Lung (tissue), 16 donors: ENCODE data around the gene ASAP3. TPM values are rescaled to one million over a fixed set of nuclear protein-coding genes. Genes with fewer than 3 reads are reported as not detected.

ENCODE experiments used
- ATAC-seq: fragments of 200-7000 bp; cut with Tn5 transposase; one replicate; pipeline ENCODE4 v1.9.1; 2020; ENCODE audit warnings: moderate number of reproducible peaks; ENCODE audit not compliant: insufficient read depth, low FRiP score
- DNase-seq, 3 donors: peaks; one replicate each; pipeline ENCODE4 v3.0.0-alpha.2; 2013 to 2017
- H3K27ac ChIP-seq, 2 donors: one replicate each; pipeline ENCODE4 v1.5.1; 2013; ENCODE audit warnings: mild to moderate bottlenecking in 2 of 2, moderate library complexity in 2 of 2, control low read depth in 1 of 2, inconsistent platforms in 1 of 2, low read depth in 1 of 2, low read length in 1 of 2
- H3K27me3 ChIP-seq, 3 donors: one replicate each; pipeline ENCODE4 v1.5.1; 2013; ENCODE audit warnings: low read length in 2 of 3; ENCODE audit not compliant: control insufficient read depth in 3 of 3, insufficient read depth in 3 of 3
- H3K36me3 ChIP-seq, 4 donors: one replicate each; pipeline ENCODE4 v1.5.1; 2013; ENCODE audit warnings: low read length in 4 of 4, mild to moderate bottlenecking in 1 of 4, moderate library complexity in 1 of 4; ENCODE audit not compliant: control insufficient read depth in 4 of 4, insufficient read depth in 4 of 4
- H3K4me1 ChIP-seq, 5 donors: one replicate each; pipeline ENCODE4 v1.5.1; 2013; ENCODE audit warnings: low read length in 5 of 5, mild to moderate bottlenecking in 2 of 5, moderate library complexity in 1 of 5; ENCODE audit not compliant: control insufficient read depth in 5 of 5, insufficient read depth in 5 of 5
- H3K4me3 ChIP-seq: one replicate; pipeline ENCODE4 v1.5.1; 2013; ENCODE audit warnings: mild to moderate bottlenecking, control low read depth, moderate library complexity
- H3K9ac ChIP-seq, 2 donors: one replicate each; pipeline ENCODE4 v1.5.1; 2013; ENCODE audit warnings: low read length in 2 of 2, control low read depth in 1 of 2; ENCODE audit not compliant: insufficient read depth in 1 of 2
- H3K9me3 ChIP-seq, 4 donors: one replicate each; pipeline ENCODE4 v1.5.1; 2013; ENCODE audit warnings: low read length in 3 of 4, mild to moderate bottlenecking in 1 of 4, moderate library complexity in 1 of 4; ENCODE audit not compliant: control insufficient read depth in 4 of 4, insufficient read depth in 3 of 4
- CTCF ChIP-seq: IDR thresholded peaks from 2 replicates; pipeline ENCODE4 v1.5.1; 2012; ENCODE audit warnings: mild to moderate bottlenecking; ENCODE audit errors: control extremely low read depth, extremely low read depth
- WGBS, 2 donors: extraction: QIAGEN DNeasy Blood & Tissue Kit; methylation state at CpG; one replicate each; pipeline ENCODE4 v1.1.7; 2013; 5-methylcytosine and 5-hydroxymethylcytosine counted together
- long read RNA-seq, 5 donors: transcript quantifications; one replicate each; lab custom pipeline, GENCODE V29; 2026
- polyA plus RNA-seq, 2 donors: library from polyadenylated mRNA; stranded (reverse); fragments of 200-250 nt; gene quantifications; one replicate each; pipeline ENCODE4 v1.2.1, GENCODE V29; 2013
- total RNA-seq, 2 donors: library from RNA; depleted of rRNA in 1 of 2; stranded (reverse); fragments of >200 nt in 1 of 2; gene quantifications; one replicate each; pipeline ENCODE4 v1.2.1, GENCODE V29; 2014 to 2021
- donor health status: control.
- donor health status: control.
- donor health status: Bipolar disorder and iron deficiency.
- donor health status: healthy.
- donor health status: DM: yes; HTN: yes; CAD: no.

Gene ASAP3
- total RNA-seq: 10 to 100 TPM; 34.7 to 38.1 TPM
- polyA plus RNA-seq: 10 to 100 TPM; 16.9 to 25.3 TPM
- long read RNA-seq, donor 1: 0 reads
- long read RNA-seq, donor 2, full-length matches to known transcripts: 1 of 1 reads
- long read RNA-seq, donor 2, partial matches to known transcripts: 0 of 1 reads
- long read RNA-seq, donor 2, other reads (novel, unspliced or antisense): 0 of 1 reads
- long read RNA-seq, donor 3, full-length matches to known transcripts: 1 of 1 reads
- long read RNA-seq, donor 3, partial matches to known transcripts: 0 of 1 reads
- long read RNA-seq, donor 3, other reads (novel, unspliced or antisense): 0 of 1 reads
- long read RNA-seq, donor 4: 0 reads
- long read RNA-seq, donor 5, full-length matches to known transcripts: 2 of 13 reads
- long read RNA-seq, donor 5, partial matches to known transcripts: 11 of 13 reads
- long read RNA-seq, donor 5, other reads (novel, unspliced or antisense): 0 of 13 reads

DNA sequence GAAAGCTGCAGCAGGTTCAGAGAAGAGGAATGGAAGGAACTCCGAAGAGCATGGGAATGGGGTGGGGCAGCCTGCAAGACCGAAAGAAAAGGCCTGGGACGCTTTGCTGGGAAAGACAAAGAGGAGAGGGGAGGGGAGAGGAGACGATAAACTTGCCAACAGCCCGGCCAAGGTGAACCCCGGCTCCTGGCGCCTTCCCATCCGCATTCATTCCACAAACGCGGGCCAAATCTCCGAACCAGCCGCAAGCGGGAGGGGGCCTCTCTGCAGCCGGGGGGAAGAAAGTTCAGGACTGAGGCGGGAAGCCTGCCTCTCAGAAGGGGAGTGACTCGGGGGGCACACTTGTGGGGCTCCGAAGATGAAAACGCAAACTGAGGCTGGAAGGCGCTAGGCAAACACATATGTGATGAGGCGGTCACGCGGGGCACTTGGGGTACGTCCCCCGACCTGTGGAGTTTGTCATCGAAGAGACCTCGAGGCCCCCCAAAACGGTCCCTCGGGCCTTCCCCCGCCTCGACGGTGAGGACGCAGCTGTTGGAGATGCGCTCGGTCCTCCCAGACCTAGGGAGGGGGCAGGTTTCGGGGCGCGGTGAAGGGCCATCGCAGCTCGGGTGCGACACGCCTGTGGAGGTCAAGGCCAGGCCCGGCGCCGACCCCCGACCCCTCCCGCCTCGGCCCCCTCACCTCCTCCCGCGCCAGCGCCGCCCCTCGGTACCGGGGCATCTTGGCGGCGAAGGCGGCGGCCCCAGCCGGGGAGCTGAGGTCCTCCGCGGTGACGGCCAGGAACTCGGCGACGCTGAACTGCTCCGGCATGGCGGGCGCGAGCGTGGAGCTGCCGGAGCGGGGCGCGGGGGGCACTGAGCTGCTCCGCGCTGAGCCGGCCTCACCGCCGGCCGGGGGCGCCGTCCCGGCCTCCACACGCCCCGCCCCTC lies at the start of gene ASAP3:
ASAP3 (minus strand) TSS at position 859 of the 932 bp plus-strand sequence; CDS start at position 813, 46 bp downstream.
- Histone ChIP-seq H3K9ac (peak within 1 kb of the TSS; percentile 37 to 68), H3K4me3 (peak within 1 kb of the TSS; percentile 62), H3K27me3 (no peaks in the 10 kb centered on the region), H3K9me3 (no peaks in the 10 kb centered on the region), H3K4me1 (peaks cover 2 to 29% (median 6%) of the 10 kb centered on the region in 5 donors), H3K27ac (peak within 1 kb of the TSS; percentile 74 to 85), H3K36me3 (no peaks in the 10 kb centered on the region)
- ATAC-seq: peak; percentile 0
- peak; percentile 60 to 68 (median 64) for DNase-seq
- TF ChIP-seq CTCF: no peak
- WGBS, 2 donors: 1% methylated on average over 61 to 83 of the region's 84 CpGs

GRCh38 chr1:23533246-23534023 lies 49.5 kb upstream of the ASAP3 start:
- Histone ChIP-seq H3K9me3 (no peaks in the 10 kb centered on the region), H3K27ac (peak overlapping the region in 1 of 2 donors; percentile 57), H3K9ac (no peak overlapping the region), H3K27me3 (no peaks in the 10 kb centered on the region), H3K4me1 (peaks cover 0 to 22% (median 0%) of the 10 kb centered on the region in 5 donors), H3K4me3 (no peak overlapping the region), H3K36me3 (no peaks in the 10 kb centered on the region)
- WGBS, 2 donors: 41 to 65% methylated on average over 6 of the region's 6 CpGs
- DNase-seq (no peak), ATAC-seq (no peak)
- TF ChIP-seq CTCF: no peak

DNA sequence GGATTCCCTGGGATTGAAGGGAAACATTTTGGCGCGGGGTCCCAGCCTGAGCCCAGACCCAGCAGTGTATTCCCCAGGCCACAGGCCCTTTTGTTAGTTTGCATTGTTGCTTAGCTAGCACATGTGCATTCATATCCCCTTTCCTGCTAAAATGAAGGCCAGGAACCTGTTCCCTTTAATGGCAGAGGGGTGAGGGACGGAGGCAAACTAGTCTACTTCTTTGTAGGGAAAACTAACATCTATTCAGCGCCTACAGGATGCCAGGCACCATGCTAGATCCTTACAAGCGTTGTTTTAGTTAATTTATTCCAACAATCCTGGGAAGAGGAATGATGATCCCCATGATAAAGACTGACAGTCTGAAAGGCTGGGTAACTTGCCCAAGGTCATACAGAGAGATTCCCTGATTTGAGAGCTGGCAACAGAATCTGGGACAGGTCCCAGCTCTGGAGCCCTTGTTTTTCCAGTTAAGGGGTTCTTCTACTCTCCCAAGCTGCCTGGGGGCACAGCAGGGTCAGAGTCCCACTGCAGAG lies 47.6 kb upstream of the ASAP3 start:
- no peak overlapping the region for H3K27ac ChIP-seq
- ATAC-seq (no peak), DNase-seq (no peak)
- 43 to 48% methylated on average over 5 of the region's 5 CpGs for WGBS, 2 donors
- H3K27me3 ChIP-seq: no peaks in the 10 kb centered on the region
- peaks cover 0 to 29% (median 0%) of the 10 kb centered on the region in 5 donors for H3K4me1 ChIP-seq
- TF ChIP-seq CTCF: no peak
- no peak overlapping the region for H3K4me3 ChIP-seq
- H3K9me3 ChIP-seq: no peaks in the 10 kb centered on the region
- no peaks in the 10 kb centered on the region for H3K36me3 ChIP-seq
- H3K9ac ChIP-seq: no peak overlapping the region
